ENCODE measurements around the gene DAPK1.

DAPK1 gene

DNA sequence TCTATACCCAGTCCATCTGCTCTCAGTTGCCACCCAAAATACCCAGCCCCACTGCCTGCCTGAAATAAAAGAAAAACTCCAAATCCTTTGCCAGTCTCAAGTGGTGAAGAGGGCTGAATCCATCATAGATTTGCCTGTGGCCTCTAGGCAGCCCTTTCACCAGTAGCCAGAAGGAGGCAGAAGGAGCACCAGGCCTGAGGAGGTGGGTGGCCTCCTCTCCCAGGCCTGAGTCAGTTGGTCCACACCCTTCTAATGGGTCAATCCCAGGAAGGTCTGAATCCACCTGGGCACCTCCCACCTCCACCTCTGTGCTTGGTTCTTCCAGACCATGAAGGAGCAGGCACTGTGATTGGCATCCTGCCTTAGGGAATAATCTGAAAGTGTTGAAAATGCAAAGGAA is 97.0 kb downstream of the DAPK1 start:
- no peak for DNase-seq (ENCODE audit: low read depth in 2 of 2)
- H3K4me3 ChIP-seq (replicated peaks in 1 of 2; ENCODE audit: low read depth in 2 of 2, low read length in 2 of 2), result no peak overlapping the region
- TF ChIP-seq, protein P1, sequence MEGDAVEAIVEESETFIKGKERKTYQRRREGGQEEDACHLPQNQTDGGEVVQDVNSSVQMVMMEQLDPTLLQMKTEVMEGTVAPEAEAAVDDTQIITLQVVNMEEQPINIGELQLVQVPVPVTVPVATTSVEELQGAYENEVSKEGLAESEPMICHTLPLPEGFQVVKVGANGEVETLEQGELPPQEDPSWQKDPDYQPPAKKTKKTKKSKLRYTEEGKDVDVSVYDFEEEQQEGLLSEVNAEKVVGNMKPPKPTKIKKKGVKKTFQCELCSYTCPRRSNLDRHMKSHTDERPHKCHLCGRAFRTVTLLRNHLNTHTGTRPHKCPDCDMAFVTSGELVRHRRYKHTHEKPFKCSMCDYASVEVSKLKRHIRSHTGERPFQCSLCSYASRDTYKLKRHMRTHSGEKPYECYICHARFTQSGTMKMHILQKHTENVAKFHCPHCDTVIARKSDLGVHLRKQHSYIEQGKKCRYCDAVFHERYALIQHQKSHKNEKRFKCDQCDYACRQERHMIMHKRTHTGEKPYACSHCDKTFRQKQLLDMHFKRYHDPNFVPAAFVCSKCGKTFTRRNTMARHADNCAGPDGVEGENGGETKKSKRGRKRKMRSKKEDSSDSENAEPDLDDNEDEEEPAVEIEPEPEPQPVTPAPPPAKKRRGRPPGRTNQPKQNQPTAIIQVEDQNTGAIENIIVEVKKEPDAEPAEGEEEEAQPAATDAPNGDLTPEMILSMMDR (IDR thresholded peaks at IDR 0.05; ENCODE audit: low read depth, low read length), result no peak

DNA sequence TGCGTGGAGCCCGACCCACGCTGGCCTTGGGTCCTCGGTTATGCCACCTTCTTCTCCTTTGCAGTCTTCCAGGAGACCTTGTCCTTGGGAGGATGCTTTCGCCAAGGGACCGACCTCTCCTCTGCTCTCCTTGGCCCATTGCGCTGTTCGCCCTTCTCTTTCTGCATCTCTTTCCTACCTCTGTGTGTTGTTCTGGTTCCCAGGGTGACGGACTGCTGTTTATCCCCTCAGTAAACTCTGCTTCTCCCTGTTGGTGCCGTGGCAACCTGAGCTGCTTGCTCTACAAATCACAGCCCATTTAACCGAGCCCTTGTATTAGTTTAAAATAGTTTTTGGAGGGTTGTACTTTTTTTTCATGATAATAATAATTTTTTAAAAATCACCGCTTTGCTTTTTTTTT is 97.9 kb downstream of the DAPK1 start:
- DNase-seq (ENCODE audit: low read depth in 2 of 2), result no peak
- no peak overlapping the region for H3K4me3 ChIP-seq (replicated peaks in 1 of 2; ENCODE audit: low read depth in 2 of 2, low read length in 2 of 2)
- TF ChIP-seq, protein P1 (IDR thresholded peaks at IDR 0.05; ENCODE audit: low read depth, low read length), result no peak

DNA sequence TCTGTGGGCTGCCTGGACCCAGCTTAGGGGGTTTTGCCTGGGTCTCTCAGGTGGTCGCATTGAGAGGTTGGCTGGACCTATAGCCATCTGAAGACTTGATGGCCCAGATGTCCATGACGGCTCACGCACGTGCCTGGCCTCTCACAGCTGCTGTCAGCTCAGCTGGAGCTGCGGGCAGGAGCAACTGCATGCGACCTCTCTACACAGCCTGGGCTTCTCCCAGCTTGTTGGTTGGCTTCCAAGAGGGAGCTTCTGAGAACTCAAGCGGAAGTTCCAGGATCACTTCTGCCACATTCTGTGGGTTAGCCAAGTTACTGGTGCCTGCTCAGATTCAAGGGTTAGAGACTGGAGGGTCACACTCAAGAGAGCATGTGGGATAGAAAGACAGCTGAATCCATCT is 99.2 kb downstream of the DAPK1 start:
- TF ChIP-seq, protein P1 (IDR thresholded peaks at IDR 0.05; ENCODE audit: low read depth, low read length), result no peak
- DNase-seq (ENCODE audit: low read depth in 2 of 2), result peak; percentile 8 to 73
- H3K4me3 ChIP-seq (replicated peaks in 1 of 2; ENCODE audit: low read depth in 2 of 2, low read length in 2 of 2), result no peak overlapping the region

DNA sequence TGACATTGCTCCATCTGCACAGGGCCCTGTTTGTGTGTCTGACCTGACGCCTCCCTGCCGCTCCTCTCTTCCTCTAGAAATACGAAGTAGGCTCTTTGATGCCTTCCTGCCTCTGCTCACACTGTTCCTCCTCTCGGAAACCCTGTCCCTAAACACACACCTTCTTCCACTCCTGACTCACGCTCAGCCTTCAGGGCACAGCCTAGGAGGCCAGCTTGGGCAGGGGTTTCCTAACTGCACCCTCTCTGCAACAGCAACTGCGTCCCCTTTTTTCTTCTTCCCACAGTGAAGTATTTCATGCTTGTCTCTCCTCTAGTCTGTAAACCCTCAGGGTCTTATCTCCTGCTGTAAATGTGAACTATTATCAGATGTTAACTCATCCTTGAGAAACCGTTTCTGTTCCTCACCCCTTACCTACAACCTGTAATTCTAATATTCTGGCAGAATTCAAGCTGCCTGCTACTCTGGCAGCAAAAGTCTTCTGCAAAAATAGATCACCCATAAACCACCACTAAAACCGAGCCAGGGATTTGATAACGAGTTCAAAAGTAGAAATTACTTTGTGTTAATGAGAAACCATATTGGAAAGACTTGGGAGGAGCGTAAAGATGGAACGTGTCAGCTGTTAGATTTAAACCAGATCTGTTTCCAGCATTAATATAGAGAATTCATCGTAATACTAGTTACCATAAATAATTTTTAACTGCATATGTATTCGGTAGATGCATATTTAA is 100.2 kb downstream of the DAPK1 start:
- no peak overlapping the region for H3K4me3 ChIP-seq (replicated peaks in 1 of 2; ENCODE audit: low read depth in 2 of 2, low read length in 2 of 2)
- DNase-seq (ENCODE audit: low read depth in 2 of 2), result no peak
- TF ChIP-seq, protein P1 (IDR thresholded peaks at IDR 0.05; ENCODE audit: low read depth, low read length), result no peak

DNA sequence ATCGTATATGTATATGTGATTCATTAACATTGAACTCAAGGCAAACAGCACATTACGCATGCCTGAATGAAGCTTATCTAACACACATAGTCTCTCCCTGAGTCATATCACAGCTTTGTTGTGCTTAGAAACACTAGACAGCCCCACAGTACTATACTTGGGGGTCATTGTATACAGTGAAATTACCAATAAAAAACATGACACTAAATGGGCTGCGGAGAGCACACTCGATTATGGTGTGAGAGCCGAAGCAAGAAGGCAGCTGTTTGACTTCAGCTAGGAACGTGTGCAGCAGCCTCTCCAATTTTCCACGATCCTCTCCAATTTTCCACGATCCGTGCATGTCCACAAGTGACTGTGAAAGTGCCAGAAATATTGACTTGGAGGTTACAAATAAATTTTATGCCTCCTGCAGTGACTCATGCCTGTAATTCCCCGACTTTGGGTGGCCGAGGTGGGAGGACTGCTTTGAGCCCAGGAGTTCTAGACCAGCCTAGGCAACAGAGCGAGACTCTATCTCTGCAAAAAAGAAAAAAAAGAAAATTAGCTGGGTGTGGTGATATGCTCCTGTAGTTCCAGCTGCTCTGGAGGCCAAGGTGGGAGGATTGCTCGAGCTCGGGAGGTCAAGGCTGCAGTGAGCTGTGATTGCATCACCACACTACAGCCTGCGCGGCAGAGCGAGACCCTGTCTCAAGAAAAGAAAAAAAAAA is 102.4 kb downstream of the DAPK1 start:
- DNase-seq (ENCODE audit: low read depth in 2 of 2), result peak; percentile 88 to 91
- peak overlapping the region; percentile 6 to 21 for H3K4me3 ChIP-seq (replicated peaks in 1 of 2; ENCODE audit: low read depth in 2 of 2, low read length in 2 of 2)
- TF ChIP-seq, protein P1 (IDR thresholded peaks at IDR 0.05; ENCODE audit: low read depth, low read length), result no peak

DNA sequence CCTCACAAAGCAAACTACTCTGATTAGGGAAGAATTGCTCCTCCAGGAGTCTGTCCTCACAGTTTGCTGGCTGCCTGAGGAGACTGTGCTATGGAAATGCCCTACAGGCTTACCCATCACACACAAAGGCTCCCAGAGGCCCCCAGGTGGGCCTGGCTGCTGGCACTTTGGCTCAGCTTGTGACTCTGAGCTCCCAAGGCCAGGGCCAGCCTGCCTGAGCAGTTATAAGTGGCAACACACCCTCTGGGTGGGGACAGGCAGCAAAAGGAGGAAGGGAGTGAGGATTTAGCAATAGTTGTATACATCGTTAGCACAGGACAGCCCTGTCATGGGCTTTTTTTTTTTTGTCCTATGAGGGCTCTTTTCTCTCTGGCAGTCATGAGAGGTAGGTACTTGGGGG is 103.5 kb downstream of the DAPK1 start:
- TF ChIP-seq, protein P1 (IDR thresholded peaks at IDR 0.05; ENCODE audit: low read depth, low read length), result no peak
- no peak for DNase-seq (ENCODE audit: low read depth in 2 of 2)
- H3K4me3 ChIP-seq (replicated peaks in 1 of 2; ENCODE audit: low read depth in 2 of 2, low read length in 2 of 2), result no peak overlapping the region
